HepG2 (cell line): Measurements from ENCODE around the gene PPAN. TPM values are rescaled to one million over a fixed set of nuclear protein-coding genes. Genes with fewer than 3 reads are reported as not detected.
A peak's percentile ranks its signal among the peaks of the same experiment; 100 is the strongest.

Experiments
- ARID5B ChIP-seq: IDR thresholded peaks from 2 replicates; pipeline ENCODE4 v1.4.0; 2020; ENCODE audit warnings: mild to moderate bottlenecking, missing genetic modification reagents
- HNRNPLL ChIP-seq: fragments of 200-400 bp; formaldehyde crosslinking; IDR thresholded peaks from 2 replicates; pipeline ENCODE4 v1.6.1; 2017; ENCODE audit warnings: mild to moderate bottlenecking, low read depth, low read length; ENCODE audit not compliant: poor library complexity, severe bottlenecking
- KAT2B ChIP-seq: fragments of 150-350 bp; IDR thresholded peaks from 2 replicates; pipeline ENCODE4 v1.6.1; 2014; ENCODE audit warnings: low read depth, low read length, borderline replicate concordance
- MEIS1 ChIP-seq: sonication (generic); formaldehyde crosslinking; IDR thresholded peaks from 2 replicates; pipeline ENCODE4 v1.9.0; 2021; ENCODE audit warnings: mild to moderate bottlenecking, missing genetic modification reagents, moderate library complexity, borderline replicate concordance
- MTF2 ChIP-seq: sonication (generic); formaldehyde crosslinking; IDR thresholded peaks from 2 replicates; pipeline ENCODE4 v1.5.0; 2020; ENCODE audit warnings: missing genetic modification reagents, borderline replicate concordance
- NFE2L2 ChIP-seq: fragments of 150-350 bp; IDR thresholded peaks from 2 replicates; pipeline ENCODE4 v1.6.1; 2014; ENCODE audit warnings: low read length
- NR2C2 ChIP-seq: sonication (generic); formaldehyde crosslinking; IDR thresholded peaks from 2 replicates; pipeline ENCODE4 v1.4.0; 2020; ENCODE audit warnings: missing genetic modification reagents, mild to moderate bottlenecking, moderate library complexity, borderline replicate concordance
- RBFOX2 ChIP-seq: fragments of 200-400 bp; formaldehyde crosslinking; IDR thresholded peaks from 2 replicates; pipeline ENCODE4 v1.6.1; 2017; ENCODE audit warnings: low read depth, mild to moderate bottlenecking, low read length
- TIGD3 ChIP-seq: sonication (generic); formaldehyde crosslinking; IDR thresholded peaks from 2 replicates; pipeline ENCODE4 v1.5.1; 2020; ENCODE audit warnings: mild to moderate bottlenecking, missing genetic modification reagents, borderline replicate concordance
- ZMAT5 ChIP-seq: sonication (generic); formaldehyde crosslinking; IDR thresholded peaks from 2 replicates; pipeline ENCODE4 v1.5.0; 2020; ENCODE audit warnings: mild to moderate bottlenecking, low read depth, missing genetic modification reagents, borderline replicate concordance
- ZNF143 ChIP-seq: sonication (generic); formaldehyde crosslinking; IDR thresholded peaks from 2 replicates; pipeline ENCODE4 v1.4.0; 2020; ENCODE audit warnings: missing genetic modification reagents
- ZNF318 ChIP-seq: sonication (generic); formaldehyde crosslinking; IDR thresholded peaks from 2 replicates; pipeline ENCODE4 v1.4.0; 2020; ENCODE audit warnings: mild to moderate bottlenecking, missing genetic modification reagents
- ZNF383 ChIP-seq: sonication (generic); formaldehyde crosslinking; IDR thresholded peaks from 2 replicates; pipeline ENCODE4 v1.4.0; 2020; ENCODE audit warnings: missing genetic modification reagents, mild to moderate bottlenecking, borderline replicate concordance
- ZNF737 ChIP-seq: sonication (generic); formaldehyde crosslinking; IDR thresholded peaks from 2 replicates; pipeline ENCODE4 v1.5.0; 2020; ENCODE audit warnings: missing genetic modification reagents, mild to moderate bottlenecking, borderline replicate concordance
- polyA plus RNA-seq, 8 experiments: library from polyadenylated mRNA; depleted of rRNA in 3 of 8; stranded (reverse) in 7 of 8; unstranded in 1 of 8; fragments of >200 nt; fragmentation: Illumina TruSeq in 4 of 8; extraction: Trizol in 4 of 8; gene quantifications; 2 replicates each; pipeline versions ENCODE4 v1.2.1 to v1.2.3, GENCODE V29; 2011 to 2016; ENCODE audit warnings: low read depth in 4 of 8, missing spikeins in 1 of 8, mixed read lengths in 1 of 8; ENCODE audit not compliant: insufficient read depth in 1 of 8
- total RNA-seq, 5 experiments: library from RNA; depleted of rRNA; stranded (reverse); fragments of >200 nt; fragmentation: Illumina TruSeq; extraction: Trizol; gene quantifications; 2 replicates each; pipeline ENCODE4 v1.2.3, GENCODE V29; 2016; ENCODE audit warnings: low read depth in 1 of 5

PPAN gene
- total and polyA plus RNA-seq, 2 of the 13 experiments (the other 11 are each of a cell fraction or from before 2014, with no cell fraction given): 36.2 to 41.9 TPM

- no peak for TF ChIP-seq ARID5B
- TF ChIP-seq ZNF737 (CRISPR knock-in tag): no peak
- TF ChIP-seq ZNF383: no peak
- TF ChIP-seq NR2C2: no peak; the same call in 1 of the 2 replicates
- no peak for TF ChIP-seq ZNF318 (CRISPR knock-in tag)
- no peak for TF ChIP-seq ZNF143
- no peak for TF ChIP-seq MTF2
- TF ChIP-seq NFE2L2: no peak
- TF ChIP-seq KAT2B: no peak
- TF ChIP-seq ZMAT5 (CRISPR knock-in tag): no peak
- no peak for TF ChIP-seq HNRNPLL
- no peak for TF ChIP-seq MEIS1 (CRISPR knock-in tag)
- TF ChIP-seq RBFOX2: no peak
- peak; percentile 34; the same call in 1 of the 2 replicates for TF ChIP-seq TIGD3 (CRISPR knock-in tag)
These were observed 7.4 kb downstream of the PPAN start (continued) for GRCh38 chr19:10113592-10113963.
